GM12878 (cell line): ENCODE results near the gene ZNF462. TPM values are rescaled to one million over a fixed set of nuclear protein-coding genes. Genes with fewer than 3 reads are reported as not detected.

Experiments used
- ATAC-seq: fragments of 200-7000 bp; cut with Tn5 transposase; 3 replicates; pipeline ENCODE4 v1.9.1; 2020; ENCODE audit warnings: mild to moderate bottlenecking, moderate library complexity
- BruUV-seq: library from RNA; stranded (reverse); fragments of 400-500 nt; replicated peaks from 2 replicates; lab custom pipeline; 2021; lab: Mats Ljungman, UMichigan
- CTCF ChIA-PET: fragments of 300-600 bp; sonication (Branson Sonifier 250); formaldehyde crosslinking; extraction: SDS; loops from one replicate; lab custom pipeline; 2021; ENCODE audit warnings: inconsistent platforms; lab: Yijun Ruan, JAX
- POLR2A ChIA-PET: fragments of 350-600 bp; formaldehyde crosslinking; extraction: SDS; loops from one replicate; lab custom pipeline; 2021; ENCODE audit warnings: inconsistent platforms; lab: Charles Lee
- RAD21 ChIA-PET: fragments of 300-600 bp; sonication (Branson Sonifier 250); formaldehyde crosslinking; loops from one replicate; lab custom pipeline; 2023; ENCODE audit warnings: antibody characterized with exemption; ENCODE audit not compliant: unreplicated experiment; lab: Charles Lee
- SMC1A ChIA-PET: fragments of 300-600 bp; sonication (Branson Sonifier 250); formaldehyde crosslinking; loops from one replicate; lab custom pipeline; 2023; ENCODE audit not compliant: unreplicated experiment, uncharacterized antibody; lab: Charles Lee
- DNase-seq: peaks from one replicate; pipeline ENCODE4 v3.0.0-alpha.2; 2011; ENCODE audit warnings: low read depth, low spot score
- FAIRE-seq: peaks from 3 replicates; lab custom pipeline; 2011; peaks lifted over from hg19 to GRCh38; lab: Jason Lieb, UNC
- H2AFZ ChIP-seq: 2 replicates; pipeline ENCODE4 v1.6.0; 2011; ENCODE audit warnings: low read depth, low read length, control low read depth; ENCODE audit not compliant: control insufficient read depth
- H3K27ac ChIP-seq: 2 replicates; pipeline ENCODE4 v1.5.1; 2011; ENCODE audit warnings: control low read depth; ENCODE audit not compliant: control insufficient read depth, insufficient read depth
- H3K27me3 ChIP-seq, 2 experiments: replicated peaks in 1 of 2; 2 replicates each; pipeline versions ENCODE4 v1.6.0 to v1.6.1; 2011; ENCODE audit warnings: low read length in 1 of 2; ENCODE audit not compliant: control insufficient read depth in 2 of 2, insufficient read depth in 2 of 2
- H3K36me3 ChIP-seq, 2 experiments: 2 replicates each; pipeline ENCODE4 v1.5.1; 2011; ENCODE audit warnings: low read length in 1 of 2; ENCODE audit not compliant: control insufficient read depth in 2 of 2, insufficient read depth in 2 of 2
- H3K4me1 ChIP-seq: 2 replicates; pipeline ENCODE4 v1.6.1; 2011; ENCODE audit warnings: mild to moderate bottlenecking, low read length, moderate library complexity, mixed read lengths; ENCODE audit not compliant: control insufficient read depth, insufficient read depth
- H3K4me2 ChIP-seq: 2 replicates; pipeline ENCODE4 v1.6.0; 2011; ENCODE audit warnings: control low read depth; ENCODE audit not compliant: control insufficient read depth, insufficient read depth
- H3K4me3 ChIP-seq: fragments of 200-600 bp; sonication (generic); 2 replicates; pipeline ENCODE4 v1.5.1; 2016
- H3K79me2 ChIP-seq: 2 replicates; pipeline ENCODE4 v1.6.0; 2011; ENCODE audit warnings: low read length; ENCODE audit not compliant: control insufficient read depth, insufficient read depth
- H3K9ac ChIP-seq: 2 replicates; pipeline ENCODE4 v1.8.0; 2011; ENCODE audit warnings: low read length, control low read depth, mixed read lengths; ENCODE audit not compliant: control insufficient read depth, insufficient read depth
- H3K9me3 ChIP-seq: replicated peaks from 3 replicates; pipeline ENCODE4 v1.5.1; 2011; ENCODE audit warnings: mild to moderate bottlenecking, low read length; ENCODE audit not compliant: control insufficient read depth, insufficient read depth
- H4K20me1 ChIP-seq: 2 replicates; pipeline ENCODE4 v1.6.0; 2011; ENCODE audit not compliant: control insufficient read depth, insufficient read depth
- EZH2 ChIP-seq: IDR thresholded peaks from 2 replicates; pipeline ENCODE4 v1.6.1; 2012; ENCODE audit warnings: low read depth, mild to moderate bottlenecking, control low read depth, inconsistent platforms, low read length, borderline replicate concordance; ENCODE audit not compliant: control insufficient read depth
- FOXM1 ChIP-seq: IDR thresholded peaks from 2 replicates; pipeline ENCODE4 v1.6.1; 2012; ENCODE audit warnings: low read depth, mild to moderate bottlenecking, inconsistent platforms, low read length, moderate library complexity
- KAT2A ChIP-seq: conservative IDR thresholded peaks from 2 replicates; pipeline ENCODE4 v1.6.1; 2011; ENCODE audit warnings: low read depth, low read length; ENCODE audit not compliant: control insufficient read depth
- MYC ChIP-seq: IDR thresholded peaks from 2 replicates; pipeline ENCODE4 v1.6.1; 2011; ENCODE audit warnings: mild to moderate bottlenecking, low read length, moderate library complexity, inconsistent platforms; ENCODE audit not compliant: insufficient read depth, insufficient replicate concordance, insufficient read length, severe bottlenecking
- NR2C2 ChIP-seq: IDR thresholded peaks from 2 replicates; pipeline ENCODE4 v1.6.1; 2011; ENCODE audit warnings: borderline replicate concordance, low read depth; ENCODE audit not compliant: control insufficient read depth, insufficient read length
- RAD51 ChIP-seq: fragments of 450-650 bp; IDR thresholded peaks from 2 replicates; pipeline ENCODE4 v1.6.1; 2016; ENCODE audit warnings: moderate library complexity, mild to moderate bottlenecking, inconsistent platforms
- RCOR1 ChIP-seq: conservative IDR thresholded peaks from 2 replicates; pipeline ENCODE4 v1.6.1; 2012; ENCODE audit warnings: low read depth, low read length, improper control_type of control experiment
- SIN3A ChIP-seq: IDR thresholded peaks from 2 replicates; pipeline ENCODE4 v1.6.1; 2012; ENCODE audit warnings: low read depth, low read length, improper control_type of control experiment
- SMAD1 ChIP-seq: fragments of 450-650 bp; IDR thresholded peaks from 2 replicates; pipeline ENCODE4 v1.6.1; 2018; ENCODE audit warnings: mild to moderate bottlenecking, low read depth; ENCODE audit not compliant: partially characterized antibody
- SMARCA5 ChIP-seq: fragments of 450-650 bp; IDR thresholded peaks from 2 replicates; pipeline ENCODE4 v1.6.1; 2017; ENCODE audit warnings: mild to moderate bottlenecking
- YBX1 ChIP-seq: fragments of 450-650 bp; IDR thresholded peaks from 2 replicates; pipeline ENCODE4 v1.6.1; 2016; ENCODE audit warnings: antibody characterized with exemption
- YY1 ChIP-seq: IDR thresholded peaks from 2 replicates; pipeline ENCODE4 v1.6.1; 2011; ENCODE audit warnings: low read depth, mild to moderate bottlenecking, low read length
- ZNF207 ChIP-seq: fragments of 450-650 bp; IDR thresholded peaks from 2 replicates; pipeline ENCODE4 v1.6.1; 2014; ENCODE audit warnings: antibody characterized with exemption, mild to moderate bottlenecking, borderline replicate concordance
- WGBS: methylation state at CpG from one replicate; pipeline ENCODE4 v1.1.6; 2016; ENCODE audit warnings: low lambda C conversion rate; ENCODE audit not compliant: insufficient replicate concordance, insufficient coverage; ENCODE audit errors: missing lambda C conversion rate; 5-methylcytosine and 5-hydroxymethylcytosine counted together
- in situ Hi-C: fragments of 300-500 bp; cut with MboI; formaldehyde crosslinking; loops from 9 replicates; pipeline ENCODE4 v1.14.3; 2018; ENCODE audit warnings: mixed read lengths
- intact Hi-C: fragments of 100-400 bp; cut with micrococcal nuclease; formaldehyde crosslinking; loops from one replicate; pipeline ENCODE4 v1.14.2; 2022; ENCODE audit not compliant: unreplicated experiment
- polyA plus RNA-seq, 11 experiments: library from polyadenylated mRNA; depleted of rRNA in 4 of 11; unstranded in 6 of 11; stranded (reverse) in 5 of 11; fragments of >200 nt; fragmentation: Nextera tagmentation in 4 of 11; fragmentation: Illumina TruSeq in 1 of 11; extraction: Ambion mirVana in 4 of 11; extraction: Trizol in 1 of 11; gene quantifications; 1 replicate in 1 of 11; 2 replicates in 10 of 11; pipeline versions ENCODE4 v1.2.1 to v1.2.3, GENCODE V29; 2011 to 2016; ENCODE audit warnings: inconsistent platforms in 2 of 11, missing spikeins in 2 of 11, low read depth in 1 of 11
- total RNA-seq, 4 experiments: library from RNA; depleted of rRNA in 3 of 4; stranded (reverse); fragments of >200 nt in 3 of 4; fragmentation: Illumina TruSeq in 1 of 4; extraction: Trizol in 1 of 4; gene quantifications; 2 replicates each; pipeline versions ENCODE4 v1.2.1 to v1.2.3, GENCODE V29; 2013 to 2021
- TF ChIP-seq, protein P1 (sequence below): IDR thresholded peaks from 2 replicates; pipeline ENCODE4 v1.6.1; 2011; ENCODE audit warnings: borderline replicate concordance, low read depth, mild to moderate bottlenecking, moderate library complexity, low read length; ENCODE audit not compliant: insufficient read depth, poor library complexity, severe bottlenecking
- TF ChIP-seq, protein P2 (sequence below): fragments of 450-650 bp; formaldehyde crosslinking; IDR thresholded peaks from 2 replicates; pipeline ENCODE4 v1.5.0; 2022; ENCODE audit warnings: mild to moderate bottlenecking, missing genetic modification characterization

ZNF462 gene
- total and polyA plus RNA-seq, 10 of the 15 experiments (the other 5 are each of a cell fraction or from before 2014, with no cell fraction given), result 0.27 to 13.7 (median 0.55) TPM

DNA sequence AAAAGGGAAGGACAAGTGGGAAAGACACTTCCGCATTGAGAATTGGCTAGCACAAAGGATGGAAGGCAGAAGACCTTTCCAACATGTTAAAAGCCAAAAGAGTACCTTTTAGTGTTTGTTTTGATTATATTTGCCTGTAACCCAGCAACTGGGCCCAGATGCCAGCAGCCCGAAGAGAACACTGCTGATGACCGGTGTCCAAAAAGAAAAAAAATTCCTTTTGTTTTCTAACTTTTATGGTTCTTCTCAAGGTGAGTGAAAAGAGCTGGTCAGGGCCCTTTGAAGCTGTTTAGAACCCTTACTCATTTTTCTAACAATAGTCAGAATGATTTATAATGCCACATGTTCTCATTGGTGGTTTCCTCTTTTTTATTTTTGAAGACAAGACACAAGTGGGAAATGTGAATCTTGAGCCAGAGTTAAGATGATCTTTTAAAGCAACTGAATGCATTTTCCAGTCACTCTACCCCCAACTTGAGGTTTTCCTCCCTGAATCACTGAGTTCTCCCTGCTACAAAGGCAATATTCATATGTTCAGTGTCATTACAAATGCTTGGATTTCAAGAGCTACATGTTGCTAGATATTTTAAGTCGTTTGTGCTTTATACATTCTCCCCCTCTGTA lies 32.3 kb upstream of the ZNF462 start:
- Histone ChIP-seq H3K9ac (no peak overlapping the region), H3K79me2 (no peaks in the 10 kb centered on the region), H3K27ac (no peak overlapping the region), H3K36me3 (no peaks in the 10 kb centered on the region), H4K20me1 (no peaks in the 10 kb centered on the region), H2AFZ (no peak overlapping the region), H3K4me2 (no peak overlapping the region), H3K9me3 (no peaks in the 10 kb centered on the region), H3K27me3 (no peaks in the 10 kb centered on the region), H3K4me1 (no peaks in the 10 kb centered on the region), H3K4me3 (no peak overlapping the region)
- ChIA-PET POLR2A (no interaction called here), SMC1A (interaction anchor here (1.8 kb wide), 1 partner anchor 11 kb away, joined by 4 read pairs; no protein-coding TSS in a partner anchor), CTCF (no interaction called here), RAD21 (no interaction called here)
- in situ Hi-C loops, result no loop called here
- no peak for TF ChIP-seq RAD51
- TF ChIP-seq EZH2, result no peak
- TF ChIP-seq MYC, result no peak
- TF ChIP-seq NR2C2, result no peak
- TF ChIP-seq SMARCA5, result no peak
- TF ChIP-seq FOXM1, result no peak
- TF ChIP-seq RCOR1, result no peak
- no peak for TF ChIP-seq YBX1
- TF ChIP-seq, protein P1, sequence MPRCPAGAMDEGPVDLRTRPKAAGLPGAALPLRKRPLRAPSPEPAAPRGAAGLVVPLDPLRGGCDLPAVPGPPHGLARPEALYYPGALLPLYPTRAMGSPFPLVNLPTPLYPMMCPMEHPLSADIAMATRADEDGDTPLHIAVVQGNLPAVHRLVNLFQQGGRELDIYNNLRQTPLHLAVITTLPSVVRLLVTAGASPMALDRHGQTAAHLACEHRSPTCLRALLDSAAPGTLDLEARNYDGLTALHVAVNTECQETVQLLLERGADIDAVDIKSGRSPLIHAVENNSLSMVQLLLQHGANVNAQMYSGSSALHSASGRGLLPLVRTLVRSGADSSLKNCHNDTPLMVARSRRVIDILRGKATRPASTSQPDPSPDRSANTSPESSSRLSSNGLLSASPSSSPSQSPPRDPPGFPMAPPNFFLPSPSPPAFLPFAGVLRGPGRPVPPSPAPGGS, result no peak
- no peak for TF ChIP-seq YY1
- TF ChIP-seq, protein P2, sequence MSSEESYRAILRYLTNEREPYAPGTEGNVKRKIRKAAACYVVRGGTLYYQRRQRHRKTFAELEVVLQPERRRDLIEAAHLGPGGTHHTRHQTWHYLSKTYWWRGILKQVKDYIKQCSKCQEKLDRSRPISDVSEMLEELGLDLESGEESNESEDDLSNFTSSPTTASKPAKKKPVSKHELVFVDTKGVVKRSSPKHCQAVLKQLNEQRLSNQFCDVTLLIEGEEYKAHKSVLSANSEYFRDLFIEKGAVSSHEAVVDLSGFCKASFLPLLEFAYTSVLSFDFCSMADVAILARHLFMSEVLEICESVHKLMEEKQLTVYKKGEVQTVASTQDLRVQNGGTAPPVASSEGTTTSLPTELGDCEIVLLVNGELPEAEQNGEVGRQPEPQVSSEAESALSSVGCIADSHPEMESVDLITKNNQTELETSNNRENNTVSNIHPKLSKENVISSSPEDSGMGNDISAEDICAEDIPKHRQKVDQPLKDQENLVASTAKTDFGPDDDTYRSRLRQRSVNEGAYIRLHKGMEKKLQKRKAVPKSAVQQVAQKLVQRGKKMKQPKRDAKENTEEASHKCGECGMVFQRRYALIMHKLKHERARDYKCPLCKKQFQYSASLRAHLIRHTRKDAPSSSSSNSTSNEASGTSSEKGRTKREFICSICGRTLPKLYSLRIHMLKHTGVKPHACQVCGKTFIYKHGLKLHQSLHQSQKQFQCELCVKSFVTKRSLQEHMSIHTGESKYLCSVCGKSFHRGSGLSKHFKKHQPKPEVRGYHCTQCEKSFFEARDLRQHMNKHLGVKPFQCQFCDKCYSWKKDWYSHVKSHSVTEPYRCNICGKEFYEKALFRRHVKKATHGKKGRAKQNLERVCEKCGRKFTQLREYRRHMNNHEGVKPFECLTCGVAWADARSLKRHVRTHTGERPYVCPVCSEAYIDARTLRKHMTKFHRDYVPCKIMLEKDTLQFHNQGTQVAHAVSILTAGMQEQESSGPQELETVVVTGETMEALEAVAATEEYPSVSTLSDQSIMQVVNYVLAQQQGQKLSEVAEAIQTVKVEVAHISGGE, result no peak
- no peak for TF ChIP-seq SIN3A
- no peak for TF ChIP-seq KAT2A
- TF ChIP-seq SMAD1, result no peak
- no peak for TF ChIP-seq ZNF207
- no TSS peak for BruUV-seq
- intact Hi-C loops, result no loop called here
- 23% methylated on average over 4 of the region's 4 CpGs for WGBS
- FAIRE-seq (no peak), ATAC-seq (peak; percentile 29; the same call in 2 of the 3 replicates), DNase-seq (no peak)
